Occipital lobe (tissue), 2 donors: ENCODE measurements around the gene CLDN9. TPM values are rescaled to one million over a fixed set of nuclear protein-coding genes. Genes with fewer than 3 reads are reported as not detected.

ENCODE experiments used
- DNase-seq: peaks from one replicate; lab custom pipeline; 2025; lab: John Stamatoyannopoulos, UW
- total RNA-seq: library from RNA; depleted of rRNA; stranded (reverse); fragments of >200 nt; gene quantifications from one replicate; pipeline ENCODE4 v1.2.3, GENCODE V29; 2014

CLDN9 gene
- total RNA-seq, result not detected

GRCh38 chr16:3012828-3013420 is at the start of gene CLDN9:
CLDN9 (plus strand) TSS chr16:3012923; CDS start chr16:3013363, 440 bp downstream.
- no peak for DNase-seq

- no peak for DNase-seq
Observed at GRCh38 chr16:2963074-2963722, 49.5 kb upstream of the CLDN9 start.

GRCh38 chr16:2963723-2964474 is 48.8 kb upstream of the CLDN9 start, which contains the start of gene KREMEN2:
KREMEN2 (plus strand) TSS chr16:2964275; CDS start chr16:2964521, 246 bp downstream.
- DNase-seq, result no peak

GRCh38 chr16:2964475-2965336 is 48.0 kb upstream of the CLDN9 start:
- no peak for DNase-seq

- no peak for DNase-seq
Observed at GRCh38 chr16:2966043-2966807, 46.5 kb upstream of the CLDN9 start.

GRCh38 chr16:2966808-2967191 is 45.9 kb upstream of the CLDN9 start:
- no peak for DNase-seq

GRCh38 chr16:2967211-2967631 is 45.5 kb upstream of the CLDN9 start:
- no peak for DNase-seq

GRCh38 chr16:2967721-2968161 is 45.0 kb upstream of the CLDN9 start:
- DNase-seq, result no peak

GRCh38 chr16:2968368-2968737 is 44.4 kb upstream of the CLDN9 start:
- DNase-seq, result no peak

GRCh38 chr16:2968738-2969544 is 43.8 kb upstream of the CLDN9 start, which contains the start of gene PAQR4:
PAQR4 (plus strand) TSS chr16:2969348; CDS start chr16:2969675, 327 bp downstream.
- DNase-seq, result peak; percentile 80

GRCh38 chr16:2969545-2970521 is 42.9 kb upstream of the CLDN9 start:
- DNase-seq, result peak; percentile 53

GRCh38 chr16:2970563-2970962 is 42.2 kb upstream of the CLDN9 start:
- DNase-seq, result no peak

GRCh38 chr16:2971134-2971984 is 41.4 kb upstream of the CLDN9 start:
- no peak for DNase-seq

- no peak for DNase-seq
Observed at GRCh38 chr16:2971985-2972784, 40.5 kb upstream of the CLDN9 start.

GRCh38 chr16:2973093-2973492 is 39.6 kb upstream of the CLDN9 start:
- DNase-seq, result no peak

GRCh38 chr16:2973605-2974318 is 39.0 kb upstream of the CLDN9 start:
- DNase-seq, result no peak
